Neural cell (in vitro differentiated cells): ENCODE results near the gene AGXT2. TPM values are rescaled to one million over a fixed set of nuclear protein-coding genes. Genes with fewer than 3 reads are reported as not detected.

ENCODE experiments used
- H2AFZ ChIP-seq: fragments of 200-600, 300-800 bp; sonication (generic), shearing (Covaris generic); 2 replicates; pipeline ENCODE4 v1.6.0; 2014; ENCODE audit warnings: low read depth, mild to moderate bottlenecking, antibody characterized with exemption, low read length, moderate library complexity
- H3F3A ChIP-seq: fragments of 200-600 bp; shearing (Covaris generic); 2 replicates; pipeline ENCODE4 v1.6.1; 2016; ENCODE audit warnings: mild to moderate bottlenecking, moderate library complexity, mixed read lengths, antibody characterized with exemption, low read length; ENCODE audit not compliant: insufficient read depth, poor library complexity, severe bottlenecking
- H3K27ac ChIP-seq: fragments of 200-600, 300-800 bp; sonication (generic), shearing (Covaris generic); 2 replicates; pipeline ENCODE4 v1.5.1; 2014; ENCODE audit warnings: mild to moderate bottlenecking, low read length, moderate library complexity
- H3K27me3 ChIP-seq: fragments of 300-800, 200-600 bp; sonication (generic), shearing (Covaris generic); 2 replicates; pipeline ENCODE4 v1.6.0; 2014; ENCODE audit warnings: mild to moderate bottlenecking, low read depth, low read length, moderate library complexity; ENCODE audit not compliant: insufficient read depth
- H3K36me3 ChIP-seq: fragments of 300-800, 200-600 bp; sonication (generic), shearing (Covaris generic); 2 replicates; pipeline ENCODE4 v1.5.1; 2014; ENCODE audit warnings: mild to moderate bottlenecking, antibody characterized with exemption, low read length, moderate library complexity; ENCODE audit not compliant: insufficient read depth
- H3K4me2 ChIP-seq: fragments of 300-800, 200-600 bp; sonication (generic), shearing (Covaris generic); 2 replicates; pipeline ENCODE4 v1.6.0; 2014; ENCODE audit warnings: mild to moderate bottlenecking, low read length
- H3K4me3 ChIP-seq: fragments of 300-800, 200-600 bp; sonication (generic), shearing (Covaris generic); 2 replicates; pipeline ENCODE4 v1.5.1; 2014; ENCODE audit warnings: mild to moderate bottlenecking, low read length, moderate library complexity
- H3K79me2 ChIP-seq: fragments of 200-600 bp; shearing (Covaris generic); replicated peaks from 2 replicates; pipeline ENCODE4 v1.6.0; 2014; ENCODE audit warnings: mild to moderate bottlenecking, low read length, moderate library complexity; ENCODE audit not compliant: insufficient read depth
- H3K9ac ChIP-seq: fragments of 300-800, 200-600 bp; sonication (generic), shearing (Covaris generic); 2 replicates; pipeline ENCODE4 v1.6.1; 2016; ENCODE audit warnings: mild to moderate bottlenecking, low read length, mixed read lengths
- H3K9me2 ChIP-seq: fragments of 200-600 bp; shearing (Covaris generic); 2 replicates; pipeline ENCODE4 v1.6.1; 2016; ENCODE audit warnings: mild to moderate bottlenecking, low read length, mixed read lengths; ENCODE audit not compliant: insufficient read depth
- H3K9me3 ChIP-seq: fragments of 200-600, 300-800 bp; sonication (generic), shearing (Covaris generic); 2 replicates; pipeline ENCODE4 v1.6.1; 2016; ENCODE audit warnings: mild to moderate bottlenecking, mixed run types, low read length, moderate library complexity, mixed read lengths
- H4K20me1 ChIP-seq: fragments of 200-600 bp; shearing (Covaris generic); 2 replicates; pipeline ENCODE4 v1.6.1; 2016; ENCODE audit warnings: mild to moderate bottlenecking, mixed run types; ENCODE audit not compliant: insufficient read depth
- EP300 ChIP-seq: fragments of 450-650 bp; conservative IDR thresholded peaks from 2 replicates; pipeline ENCODE4 v1.6.1; 2014; ENCODE audit warnings: antibody characterized with exemption, mild to moderate bottlenecking, moderate library complexity; ENCODE audit not compliant: poor library complexity, severe bottlenecking
- EZH2 ChIP-seq: fragments of 200-600, 300-800 bp; shearing (Covaris generic), sonication (generic); IDR thresholded peaks from 2 replicates; pipeline ENCODE4 v1.6.1; 2014; ENCODE audit warnings: antibody characterized with exemption, low read length, borderline replicate concordance, mild to moderate bottlenecking; ENCODE audit not compliant: insufficient read depth, poor library complexity, severe bottlenecking
- MXI1 ChIP-seq: fragments of 450-650 bp; conservative IDR thresholded peaks from 2 replicates; pipeline ENCODE4 v1.6.1; 2014; ENCODE audit warnings: antibody characterized with exemption, mild to moderate bottlenecking; ENCODE audit not compliant: poor library complexity, severe bottlenecking
- POLR2AphosphoS5 ChIP-seq: IDR thresholded peaks from 2 replicates; pipeline ENCODE4 v1.6.1; 2012
- RAD21 ChIP-seq: fragments of 450-650 bp; conservative IDR thresholded peaks from 2 replicates; pipeline ENCODE4 v1.6.1; 2014; ENCODE audit warnings: antibody characterized with exemption, mild to moderate bottlenecking, moderate library complexity
- SMC3 ChIP-seq: fragments of 450-650 bp; conservative IDR thresholded peaks from 2 replicates; pipeline ENCODE4 v1.6.1; 2014; ENCODE audit warnings: antibody characterized with exemption, mild to moderate bottlenecking, moderate library complexity; ENCODE audit not compliant: poor library complexity
- TAF1 ChIP-seq: IDR thresholded peaks from 2 replicates; pipeline ENCODE4 v1.6.1; 2012; ENCODE audit warnings: low read depth
- polyA plus RNA-seq: library from polyadenylated mRNA; depleted of rRNA; stranded (reverse); fragments of >200 nt; gene quantifications from 2 replicates; pipeline ENCODE4 v1.2.3, GENCODE V29; 2014
- TF ChIP-seq, protein P1 (sequence below): IDR thresholded peaks from 2 replicates; pipeline ENCODE4 v1.6.1; 2012; ENCODE audit warnings: borderline replicate concordance
- TF ChIP-seq, protein P2 (sequence below): fragments of 450-650 bp; IDR thresholded peaks from 2 replicates; pipeline ENCODE4 v1.5.1; 2014; ENCODE audit warnings: antibody characterized with exemption, mild to moderate bottlenecking, moderate library complexity; ENCODE audit not compliant: poor library complexity, severe bottlenecking

The AGXT2 gene
- polyA plus RNA-seq, 1 donor from 2014 or later, result not detected

DNA sequence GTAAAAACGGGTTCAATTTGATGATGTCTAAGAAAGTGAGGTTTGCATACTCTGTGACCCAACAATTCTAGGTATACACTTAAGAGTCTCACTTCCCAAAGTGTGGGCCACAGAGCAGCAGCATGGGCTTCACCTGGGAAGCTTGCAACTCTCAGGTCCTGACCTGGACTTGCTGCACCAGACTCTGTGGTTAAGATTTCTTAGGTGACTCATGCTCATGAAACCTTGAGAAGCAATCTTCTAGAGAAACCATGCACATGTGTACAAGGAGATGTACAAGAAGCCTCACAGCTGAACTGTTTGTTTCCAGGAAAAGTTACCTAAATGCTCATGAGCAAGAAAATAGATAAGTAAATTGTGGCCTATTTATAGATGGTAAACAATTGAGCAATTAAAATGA, 88.4 kb downstream of the AGXT2 start:
- H3F3A ChIP-seq, result no peaks in the 10 kb centered on the region
- H4K20me1 ChIP-seq, result no peaks in the 10 kb centered on the region
- H3K36me3 ChIP-seq, result no peaks in the 10 kb centered on the region
- H3K79me2 ChIP-seq, result no peaks in the 10 kb centered on the region
- H3K27me3 ChIP-seq, result no peaks in the 10 kb centered on the region
- H2AFZ ChIP-seq, result no peak overlapping the region
- H3K9me3 ChIP-seq, result no peaks in the 10 kb centered on the region
- H3K9ac ChIP-seq, result no peak overlapping the region
- H3K27ac ChIP-seq, result no peak overlapping the region
- no peaks in the 10 kb centered on the region for H3K9me2 ChIP-seq
- TF ChIP-seq TAF1 (no peak), EP300 (no peak), EZH2 (no peak), MXI1 (no peak), POLR2AphosphoS5 (no peak), RAD21 (no peak), SMC3 (no peak)
- TF ChIP-seq, protein P1, sequence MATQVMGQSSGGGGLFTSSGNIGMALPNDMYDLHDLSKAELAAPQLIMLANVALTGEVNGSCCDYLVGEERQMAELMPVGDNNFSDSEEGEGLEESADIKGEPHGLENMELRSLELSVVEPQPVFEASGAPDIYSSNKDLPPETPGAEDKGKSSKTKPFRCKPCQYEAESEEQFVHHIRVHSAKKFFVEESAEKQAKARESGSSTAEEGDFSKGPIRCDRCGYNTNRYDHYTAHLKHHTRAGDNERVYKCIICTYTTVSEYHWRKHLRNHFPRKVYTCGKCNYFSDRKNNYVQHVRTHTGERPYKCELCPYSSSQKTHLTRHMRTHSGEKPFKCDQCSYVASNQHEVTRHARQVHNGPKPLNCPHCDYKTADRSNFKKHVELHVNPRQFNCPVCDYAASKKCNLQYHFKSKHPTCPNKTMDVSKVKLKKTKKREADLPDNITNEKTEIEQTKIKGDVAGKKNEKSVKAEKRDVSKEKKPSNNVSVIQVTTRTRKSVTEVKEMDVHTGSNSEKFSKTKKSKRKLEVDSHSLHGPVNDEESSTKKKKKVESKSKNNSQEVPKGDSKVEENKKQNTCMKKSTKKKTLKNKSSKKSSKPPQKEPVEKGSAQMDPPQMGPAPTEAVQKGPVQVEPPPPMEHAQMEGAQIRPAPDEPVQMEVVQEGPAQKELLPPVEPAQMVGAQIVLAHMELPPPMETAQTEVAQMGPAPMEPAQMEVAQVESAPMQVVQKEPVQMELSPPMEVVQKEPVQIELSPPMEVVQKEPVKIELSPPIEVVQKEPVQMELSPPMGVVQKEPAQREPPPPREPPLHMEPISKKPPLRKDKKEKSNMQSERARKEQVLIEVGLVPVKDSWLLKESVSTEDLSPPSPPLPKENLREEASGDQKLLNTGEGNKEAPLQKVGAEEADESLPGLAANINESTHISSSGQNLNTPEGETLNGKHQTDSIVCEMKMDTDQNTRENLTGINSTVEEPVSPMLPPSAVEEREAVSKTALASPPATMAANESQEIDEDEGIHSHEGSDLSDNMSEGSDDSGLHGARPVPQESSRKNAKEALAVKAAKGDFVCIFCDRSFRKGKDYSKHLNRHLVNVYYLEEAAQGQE, result no peak
- TF ChIP-seq, protein P2, sequence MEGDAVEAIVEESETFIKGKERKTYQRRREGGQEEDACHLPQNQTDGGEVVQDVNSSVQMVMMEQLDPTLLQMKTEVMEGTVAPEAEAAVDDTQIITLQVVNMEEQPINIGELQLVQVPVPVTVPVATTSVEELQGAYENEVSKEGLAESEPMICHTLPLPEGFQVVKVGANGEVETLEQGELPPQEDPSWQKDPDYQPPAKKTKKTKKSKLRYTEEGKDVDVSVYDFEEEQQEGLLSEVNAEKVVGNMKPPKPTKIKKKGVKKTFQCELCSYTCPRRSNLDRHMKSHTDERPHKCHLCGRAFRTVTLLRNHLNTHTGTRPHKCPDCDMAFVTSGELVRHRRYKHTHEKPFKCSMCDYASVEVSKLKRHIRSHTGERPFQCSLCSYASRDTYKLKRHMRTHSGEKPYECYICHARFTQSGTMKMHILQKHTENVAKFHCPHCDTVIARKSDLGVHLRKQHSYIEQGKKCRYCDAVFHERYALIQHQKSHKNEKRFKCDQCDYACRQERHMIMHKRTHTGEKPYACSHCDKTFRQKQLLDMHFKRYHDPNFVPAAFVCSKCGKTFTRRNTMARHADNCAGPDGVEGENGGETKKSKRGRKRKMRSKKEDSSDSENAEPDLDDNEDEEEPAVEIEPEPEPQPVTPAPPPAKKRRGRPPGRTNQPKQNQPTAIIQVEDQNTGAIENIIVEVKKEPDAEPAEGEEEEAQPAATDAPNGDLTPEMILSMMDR, result no peak
- no peak overlapping the region for H3K4me3 ChIP-seq
- H3K4me2 ChIP-seq, result no peak overlapping the region

DNA sequence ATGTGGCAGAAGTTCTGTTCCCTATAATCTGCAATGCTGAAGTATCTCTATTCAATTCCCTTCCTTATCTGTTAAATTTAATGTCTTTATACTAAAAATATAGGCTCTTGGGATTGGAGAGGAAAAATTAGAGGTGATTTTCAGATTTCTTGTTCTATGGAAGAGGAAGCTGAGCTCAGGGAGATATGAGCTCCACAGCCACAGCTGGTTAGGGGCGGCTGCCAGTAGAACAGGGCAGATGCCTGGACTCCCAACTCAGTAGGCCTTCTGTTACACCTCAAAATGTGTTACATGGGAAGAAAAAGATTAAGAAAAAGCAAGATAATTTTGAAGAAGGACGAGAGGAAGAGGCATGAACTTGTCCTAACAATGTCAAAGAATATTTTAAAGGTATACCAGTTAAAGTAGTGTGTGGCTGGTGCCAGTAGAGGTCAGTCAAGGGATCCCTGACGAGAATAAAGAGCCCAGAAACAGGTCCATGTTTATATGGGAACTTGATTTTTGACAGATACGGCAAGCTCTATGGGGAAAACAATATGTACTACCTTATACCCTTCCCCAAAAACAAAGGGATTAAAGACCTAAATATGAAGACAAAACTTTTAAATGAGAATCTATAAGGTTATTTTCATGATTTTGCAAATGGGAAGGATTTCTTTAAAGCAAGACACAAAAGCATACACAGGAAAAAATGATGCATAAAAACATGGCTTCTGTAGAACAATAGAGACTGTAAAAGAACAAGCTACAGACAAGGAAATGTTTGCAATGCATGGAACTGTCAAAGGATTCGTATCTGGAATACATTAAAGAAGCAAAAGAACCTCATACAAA, 89.7 kb downstream of the AGXT2 start:
- TF ChIP-seq, protein P2, result peak; percentile 81
- TF ChIP-seq TAF1 (no peak), POLR2AphosphoS5 (no peak), EZH2 (no peak), MXI1 (no peak), EP300 (no peak), SMC3 (peak; percentile 82), RAD21 (peak; percentile 83)
- TF ChIP-seq, protein P1, result no peak
- H3K9ac ChIP-seq, result no peak overlapping the region

More for the DNA sequence above, 89.7 kb downstream of the AGXT2 start:
- no peaks in the 10 kb centered on the region for H3K79me2 ChIP-seq
- no peaks in the 10 kb centered on the region for H4K20me1 ChIP-seq
- H3K9me3 ChIP-seq, result no peaks in the 10 kb centered on the region
- H3K9me2 ChIP-seq, result no peaks in the 10 kb centered on the region
- H2AFZ ChIP-seq, result no peak overlapping the region
- no peaks in the 10 kb centered on the region for H3K27me3 ChIP-seq
- H3K27ac ChIP-seq, result no peak overlapping the region
- H3K4me2 ChIP-seq, result no peak overlapping the region
- no peaks in the 10 kb centered on the region for H3F3A ChIP-seq
- H3K4me3 ChIP-seq, result no peak overlapping the region
- H3K36me3 ChIP-seq, result no peaks in the 10 kb centered on the region
